Smooth muscle cell of the umbilical artery (primary cell): ENCODE data around the gene MAP1A. TPM values are rescaled to one million over a fixed set of nuclear protein-coding genes. Genes with fewer than 3 reads are reported as not detected.

Experiments used
- total RNA-seq: library from RNA; depleted of rRNA; stranded (reverse); fragments of >200 nt; gene quantifications from 2 replicates; pipeline ENCODE4 v1.2.3, GENCODE V29; 2014

Gene MAP1A
- total RNA-seq, result 60.0 and 132 TPM in 2 replicates

DNA sequence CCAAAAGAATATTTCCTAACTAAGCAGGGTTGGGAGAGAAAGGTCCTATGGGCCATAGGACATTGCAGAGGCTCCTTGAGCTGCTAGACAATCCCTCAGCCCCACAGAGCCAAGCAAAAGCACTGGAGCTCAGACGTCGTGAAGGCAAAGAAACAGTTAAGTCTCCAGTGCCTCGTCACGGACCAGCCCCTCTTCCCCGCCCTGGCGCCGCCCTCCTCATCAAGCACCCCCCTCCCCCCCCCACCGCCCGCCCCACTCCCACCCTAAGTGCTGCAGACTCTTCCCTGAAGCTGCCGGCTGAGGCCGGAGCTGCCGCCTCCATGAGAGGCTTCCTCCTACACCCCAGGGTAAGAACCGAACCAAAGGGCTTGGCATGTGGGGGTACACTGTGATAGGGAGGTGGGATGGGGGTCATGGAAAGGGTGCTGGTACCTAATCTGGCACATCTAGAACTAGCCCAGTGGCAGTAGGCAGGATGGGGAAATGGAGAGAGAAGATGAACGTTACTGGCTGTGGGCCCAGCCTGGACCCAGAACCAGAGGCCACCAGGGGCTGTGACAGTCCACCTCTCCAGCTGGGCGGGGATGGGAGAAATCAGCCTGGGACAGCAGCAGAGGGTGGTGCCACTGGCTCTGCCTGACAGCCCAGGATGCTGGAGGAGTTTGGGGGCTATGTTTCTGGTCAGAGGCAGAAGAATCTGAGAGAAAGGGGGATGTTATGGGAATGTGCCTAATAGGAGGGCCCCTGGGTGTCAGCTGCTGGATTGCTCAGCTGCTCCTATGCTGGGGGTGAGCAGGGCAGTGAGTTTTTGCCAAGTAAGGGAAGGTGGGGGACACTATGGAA, at the start of gene MAP1A:
Gene MAP1A, plus strand, starts transcription at position 255 of the 843 bp plus-strand sequence. CDS start 3,866 bp downstream, outside the sequence.

DNA sequence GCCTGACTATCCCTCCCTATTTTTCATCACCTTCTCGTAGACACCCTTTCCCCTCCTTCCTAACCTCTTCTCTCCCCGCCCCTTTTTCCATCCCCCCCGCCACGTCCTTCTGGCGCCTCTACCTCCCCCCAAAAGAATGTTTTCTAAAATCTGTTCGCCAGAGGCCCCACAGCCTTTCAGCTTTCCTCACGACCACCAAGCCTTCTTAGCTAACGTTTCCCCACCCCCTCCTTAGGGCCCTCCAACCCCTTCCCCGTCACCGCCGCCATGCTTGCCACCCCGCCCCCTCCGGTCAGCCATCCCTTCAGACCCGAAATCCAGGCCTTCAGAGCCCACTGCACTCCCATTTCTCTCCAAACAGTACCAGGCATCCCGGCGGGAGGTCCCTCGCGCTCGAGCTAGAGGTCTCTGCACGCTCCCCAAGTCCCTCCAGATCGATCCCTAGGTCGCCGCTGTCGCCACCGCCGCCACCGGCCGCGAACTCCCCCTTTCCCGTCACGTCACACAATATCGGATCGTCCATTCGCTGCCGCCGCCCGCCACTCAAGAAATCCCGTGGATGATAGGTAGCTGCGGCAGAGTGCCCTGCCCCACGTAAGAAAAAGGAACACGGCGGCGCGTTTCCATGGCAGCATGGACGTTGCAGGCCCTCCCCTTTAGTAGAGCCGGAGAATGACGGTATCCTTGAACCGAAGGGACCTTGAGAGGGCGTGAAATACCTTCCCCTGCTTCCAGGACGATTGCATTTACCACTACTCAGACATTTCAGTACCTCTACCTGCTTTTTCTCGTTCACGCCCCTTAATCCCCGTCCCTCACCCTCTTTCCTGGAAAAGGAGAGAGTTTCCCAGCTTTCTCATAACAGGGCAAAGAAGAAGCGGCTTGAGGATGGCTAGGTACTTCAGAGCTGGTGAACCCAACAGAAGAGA, 24.5 kb upstream of the MAP1A start, which contains the start of gene TP53BP1:
Gene TP53BP1, minus strand, starts transcription at position 484 of the 929 bp plus-strand sequence. Its CDS starts 113 bp downstream, at position 371.

Other genes starting within 250 kb of the MAP1A start
- gene TGM7, start 215.4 kb upstream of the MAP1A start, total RNA-seq, result not detected in 2 replicates
- gene LCMT2, start 187.0 kb upstream of the MAP1A start, total RNA-seq, result 7.0 and 7.4 TPM in 2 replicates
- 18.1 and 22.4 TPM in 2 replicates for gene ZSCAN29, start 146.6 kb upstream of the MAP1A start, total RNA-seq
- gene TUBGCP4, start 146.5 kb upstream of the MAP1A start, total RNA-seq, result 9.8 and 14.2 TPM in 2 replicates
- gene TP53BP1, start 24.5 kb upstream of the MAP1A start, total RNA-seq, result 106 and 141 TPM in 2 replicates
- gene PPIP5K1, start 72.6 kb downstream of the MAP1A start, total RNA-seq, result 20.8 and 81.9 TPM in 2 replicates
- not detected in 2 replicates for gene CKMT1B, start 76.4 kb downstream of the MAP1A start, total RNA-seq
- 0.09 and 0.30 TPM in 2 replicates for gene STRC, start 101.2 kb downstream of the MAP1A start, total RNA-seq
- 0.89 and 9.6 TPM in 2 replicates for gene CATSPER2, start 131.2 kb downstream of the MAP1A start, total RNA-seq
- gene CKMT1A, start 176.3 kb downstream of the MAP1A start, total RNA-seq, result not detected in 2 replicates
- gene PDIA3, start 228.8 kb downstream of the MAP1A start, total RNA-seq, result 529 and 690 TPM in 2 replicates